ENCODE results near the gene VAV3.

Gene VAV3

DNA sequence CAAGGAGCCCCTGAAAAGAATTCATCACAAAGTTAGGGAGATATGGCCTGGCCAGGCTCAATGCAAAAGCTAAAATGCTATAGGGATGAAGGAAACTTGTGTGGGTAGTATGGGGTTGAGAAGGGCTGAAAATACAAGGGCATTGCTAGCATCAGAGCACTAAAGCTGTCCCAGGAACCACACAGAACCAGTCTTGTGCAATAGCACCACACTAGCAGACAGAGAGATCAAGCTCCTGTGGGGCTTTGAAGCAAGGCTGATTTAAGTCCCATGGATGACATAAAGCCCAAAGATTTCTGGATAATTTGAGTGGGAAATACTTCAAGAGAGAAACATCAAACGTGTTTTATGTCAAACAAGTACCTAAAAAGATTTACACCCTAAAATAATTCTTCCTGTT lies 97.1 kb downstream of the VAV3 start:
- in situ Hi-C loops (cut with MboI; ENCODE audit: low pct_unique_long_range_greater_than_20kb, low sequenced_read_pairs, unreplicated experiment), result no loop called here
- TF ChIP-seq, protein P1, sequence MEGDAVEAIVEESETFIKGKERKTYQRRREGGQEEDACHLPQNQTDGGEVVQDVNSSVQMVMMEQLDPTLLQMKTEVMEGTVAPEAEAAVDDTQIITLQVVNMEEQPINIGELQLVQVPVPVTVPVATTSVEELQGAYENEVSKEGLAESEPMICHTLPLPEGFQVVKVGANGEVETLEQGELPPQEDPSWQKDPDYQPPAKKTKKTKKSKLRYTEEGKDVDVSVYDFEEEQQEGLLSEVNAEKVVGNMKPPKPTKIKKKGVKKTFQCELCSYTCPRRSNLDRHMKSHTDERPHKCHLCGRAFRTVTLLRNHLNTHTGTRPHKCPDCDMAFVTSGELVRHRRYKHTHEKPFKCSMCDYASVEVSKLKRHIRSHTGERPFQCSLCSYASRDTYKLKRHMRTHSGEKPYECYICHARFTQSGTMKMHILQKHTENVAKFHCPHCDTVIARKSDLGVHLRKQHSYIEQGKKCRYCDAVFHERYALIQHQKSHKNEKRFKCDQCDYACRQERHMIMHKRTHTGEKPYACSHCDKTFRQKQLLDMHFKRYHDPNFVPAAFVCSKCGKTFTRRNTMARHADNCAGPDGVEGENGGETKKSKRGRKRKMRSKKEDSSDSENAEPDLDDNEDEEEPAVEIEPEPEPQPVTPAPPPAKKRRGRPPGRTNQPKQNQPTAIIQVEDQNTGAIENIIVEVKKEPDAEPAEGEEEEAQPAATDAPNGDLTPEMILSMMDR (IDR thresholded peaks at IDR 0.05; ENCODE audit: extremely low read depth, insufficient read depth, missing control alignments), result no peak
- no peak for DNase-seq (ENCODE audit: low spot score)

DNA sequence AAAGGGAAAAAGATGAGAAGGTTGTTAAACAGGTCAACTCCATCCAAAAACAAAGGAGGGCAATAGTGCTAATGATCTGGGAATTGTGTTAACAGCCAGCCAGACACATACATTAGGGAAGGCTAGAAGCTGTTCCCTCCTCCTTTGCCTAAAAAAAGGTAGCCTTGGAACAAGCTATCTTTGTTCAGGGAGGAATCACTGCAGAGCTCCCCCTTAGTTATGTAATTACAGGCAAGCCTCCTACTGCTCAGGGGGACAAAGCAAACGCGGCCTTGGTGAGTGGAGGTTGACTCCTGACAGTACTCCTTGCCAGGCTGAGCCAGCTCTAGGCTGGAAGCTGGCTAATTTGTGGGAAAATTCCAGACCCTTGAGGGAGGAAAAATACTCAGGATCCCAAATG lies 97.6 kb downstream of the VAV3 start:
- in situ Hi-C loops (cut with MboI; ENCODE audit: low pct_unique_long_range_greater_than_20kb, low sequenced_read_pairs, unreplicated experiment), result no loop called here
- TF ChIP-seq, protein P1 (IDR thresholded peaks at IDR 0.05; ENCODE audit: extremely low read depth, insufficient read depth, missing control alignments), result no peak
- DNase-seq (ENCODE audit: low spot score), result no peak

DNA sequence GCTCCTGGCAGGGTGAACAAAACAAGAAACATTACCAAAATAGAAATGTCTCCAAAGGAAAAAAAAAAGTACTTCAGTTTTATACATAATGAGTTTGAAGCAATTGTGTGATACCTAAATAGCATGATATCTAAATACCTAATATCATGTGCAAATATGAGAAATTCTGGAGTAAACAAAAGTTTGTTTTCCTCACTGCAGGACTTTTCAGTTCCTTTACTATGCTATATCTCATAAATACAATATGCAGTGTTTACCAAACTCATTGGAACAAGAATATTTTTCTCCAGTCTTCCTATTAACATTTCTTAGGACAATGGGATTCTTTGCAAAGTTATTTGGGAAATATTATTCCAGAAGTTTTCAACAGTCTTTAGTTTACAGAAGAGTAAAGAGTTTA lies 98.1 kb downstream of the VAV3 start:
- no peak for DNase-seq (ENCODE audit: low spot score)
- TF ChIP-seq, protein P1 (IDR thresholded peaks at IDR 0.05; ENCODE audit: extremely low read depth, insufficient read depth, missing control alignments), result no peak
- in situ Hi-C loops (cut with MboI; ENCODE audit: low pct_unique_long_range_greater_than_20kb, low sequenced_read_pairs, unreplicated experiment), result no loop called here

DNA sequence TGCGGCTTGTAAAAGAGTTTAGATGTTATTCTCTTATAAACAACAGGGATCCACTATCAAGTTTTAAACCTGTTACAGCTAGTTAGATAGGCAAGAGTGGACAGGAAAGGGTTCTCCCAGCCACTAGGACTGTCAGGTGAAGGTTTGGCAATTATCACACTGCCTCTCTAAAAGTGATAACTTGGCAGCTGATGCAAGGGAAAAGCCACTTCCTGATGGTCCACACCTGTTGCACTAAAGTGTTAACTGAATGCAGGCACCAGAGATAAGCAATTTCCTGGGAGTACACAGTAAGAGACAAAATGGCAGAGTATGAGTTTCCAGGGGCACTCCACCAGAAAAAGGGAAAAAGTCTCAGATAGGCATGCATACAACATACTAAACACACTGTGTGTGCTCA lies 99.4 kb downstream of the VAV3 start:
- TF ChIP-seq, protein P1 (IDR thresholded peaks at IDR 0.05; ENCODE audit: extremely low read depth, insufficient read depth, missing control alignments), result no peak
- DNase-seq (ENCODE audit: low spot score), result no peak
- in situ Hi-C loops (cut with MboI; ENCODE audit: low pct_unique_long_range_greater_than_20kb, low sequenced_read_pairs, unreplicated experiment), result no loop called here

DNA sequence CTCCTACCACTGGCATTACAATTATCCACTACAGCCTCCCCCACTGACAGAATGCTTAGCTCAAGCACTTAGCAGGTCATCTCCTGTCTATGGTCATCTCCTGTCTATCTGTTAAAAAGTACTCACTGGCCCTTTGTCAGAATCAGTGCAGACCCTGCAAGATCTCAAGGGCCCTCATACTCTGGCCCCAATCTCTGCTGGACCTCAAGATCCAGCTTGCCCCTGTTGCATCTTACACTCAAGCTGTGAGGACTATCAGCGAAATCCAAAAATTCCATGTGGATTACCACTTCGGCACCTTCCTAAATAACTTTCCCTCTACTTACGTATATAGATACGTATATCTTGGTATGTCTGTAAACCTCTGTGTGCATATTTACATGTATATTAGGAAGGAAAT lies 101.6 kb downstream of the VAV3 start:
- no peak for DNase-seq (ENCODE audit: low spot score)

DNA sequence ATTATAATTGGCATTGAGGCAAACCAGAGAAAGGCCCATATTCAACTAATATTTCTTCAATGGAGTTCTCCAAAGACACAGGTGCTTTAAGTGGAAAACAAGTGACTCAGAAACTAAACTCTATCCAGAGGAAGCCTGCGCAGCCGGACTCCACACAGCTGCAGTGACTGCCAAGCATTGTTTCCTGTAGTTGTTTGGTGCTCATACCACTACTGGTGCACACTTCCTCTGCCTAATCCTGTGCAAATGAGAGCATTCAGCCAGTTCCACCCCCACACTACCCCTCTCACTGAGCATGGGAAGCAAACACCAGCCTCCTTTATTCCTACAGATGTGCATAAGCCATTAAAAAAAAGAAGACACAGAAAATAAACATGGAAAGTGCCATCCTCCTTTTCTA lies 102.9 kb downstream of the VAV3 start:
- in situ Hi-C loops (cut with MboI; ENCODE audit: low pct_unique_long_range_greater_than_20kb, low sequenced_read_pairs, unreplicated experiment), result no loop called here
- no peak for DNase-seq (ENCODE audit: low spot score)
- TF ChIP-seq, protein P1 (IDR thresholded peaks at IDR 0.05; ENCODE audit: extremely low read depth, insufficient read depth, missing control alignments), result no peak

More for the DNA sequence above, 101.6 kb downstream of the VAV3 start:
- TF ChIP-seq, protein P1 (IDR thresholded peaks at IDR 0.05; ENCODE audit: extremely low read depth, insufficient read depth, missing control alignments), result no peak
- in situ Hi-C loops (cut with MboI; ENCODE audit: low pct_unique_long_range_greater_than_20kb, low sequenced_read_pairs, unreplicated experiment), result no loop called here

DNA sequence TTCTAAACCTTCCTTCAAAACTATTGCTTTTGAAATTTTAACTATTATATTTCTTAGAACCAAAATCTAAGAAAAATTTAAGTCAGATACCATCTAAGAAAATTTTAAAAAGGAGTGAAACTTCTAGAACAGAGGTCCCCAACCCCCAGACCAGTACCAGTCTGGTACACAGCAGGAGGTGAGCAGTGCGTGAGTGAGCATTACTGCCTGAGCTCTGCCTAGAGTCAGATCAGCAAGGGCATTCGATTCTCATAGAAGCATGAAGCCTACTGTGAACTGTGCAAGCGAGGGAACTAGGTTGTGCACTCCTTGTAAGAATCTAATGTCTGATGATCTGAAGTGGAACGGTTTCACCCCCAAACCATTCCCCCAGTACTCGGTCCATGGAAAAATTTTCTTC lies 106.7 kb downstream of the VAV3 start:
- in situ Hi-C loops (cut with MboI; ENCODE audit: low pct_unique_long_range_greater_than_20kb, low sequenced_read_pairs, unreplicated experiment), result no loop called here
- TF ChIP-seq, protein P1 (IDR thresholded peaks at IDR 0.05; ENCODE audit: extremely low read depth, insufficient read depth, missing control alignments), result no peak
- DNase-seq (ENCODE audit: low spot score), result no peak

Data from GM13977 (cell line).